Measurements from ENCODE around the gene IFITM5.
"Not testable (repeated sequence)": the region's sequence is repeated elsewhere in the genome, so short reads cannot be mapped to it uniquely, and the experiment has no call there.

GRCh38 chr11:328516-329100, 29.3 kb upstream of the IFITM5 start:
- TF ChIP-seq CTCF, EP300, POLR2A (IDR thresholded peaks at IDR 0.05): not testable (repeated sequence)

Measured in sigmoid colon (tissue), 4 donors.